ENCODE results near the gene SMYD4.

The SMYD4 gene

GRCh38 chr17:1843947-1844346 is 14.2 kb upstream of the SMYD4 start:
- no peak for DNase-seq (ENCODE audit: low read depth)
- TF ChIP-seq MYC (IDR thresholded peaks at IDR 0.05; ENCODE audit: low read depth, low read length) (no peak), MAX (IDR thresholded peaks at IDR 0.05; ENCODE audit: low read depth, low read length) (no peak), CTCF (IDR thresholded peaks at IDR 0.05; ENCODE audit: low read depth, low read length) (no peak), POLR2A (IDR thresholded peaks at IDR 0.05; ENCODE audit: extremely low read depth, insufficient read length) (no peak)
- no peak overlapping the region for H3K4me3 ChIP-seq (ENCODE audit: low read depth, low read length)

- DNase-seq (ENCODE audit: low read depth): no peak
- H3K4me3 ChIP-seq (ENCODE audit: low read depth, low read length): no peak overlapping the region
- TF ChIP-seq CTCF (IDR thresholded peaks at IDR 0.05; ENCODE audit: low read depth, low read length): no peak
- no peak for TF ChIP-seq MYC (IDR thresholded peaks at IDR 0.05; ENCODE audit: low read depth, low read length)
- no peak for TF ChIP-seq MAX (IDR thresholded peaks at IDR 0.05; ENCODE audit: low read depth, low read length)
- TF ChIP-seq POLR2A (IDR thresholded peaks at IDR 0.05; ENCODE audit: extremely low read depth, insufficient read length): no peak
Observed at GRCh38 chr17:1839516-1839915, 9.8 kb upstream of the SMYD4 start.

GRCh38 chr17:1834380-1835149 is 4.9 kb upstream of the SMYD4 start:
- DNase-seq (ENCODE audit: low read depth): no peak
- TF ChIP-seq CTCF (IDR thresholded peaks at IDR 0.05; ENCODE audit: low read depth, low read length) (no peak), MAX (IDR thresholded peaks at IDR 0.05; ENCODE audit: low read depth, low read length) (no peak), MYC (IDR thresholded peaks at IDR 0.05; ENCODE audit: low read depth, low read length) (no peak), POLR2A (IDR thresholded peaks at IDR 0.05; ENCODE audit: extremely low read depth, insufficient read length) (no peak)
- no peak overlapping the region for H3K4me3 ChIP-seq (ENCODE audit: low read depth, low read length)

GRCh38 chr17:1830288-1830687 is 586 bp upstream of the SMYD4 start:
- H3K4me3 ChIP-seq (ENCODE audit: low read depth, low read length): peak overlapping the region; percentile 90
- TF ChIP-seq MYC (IDR thresholded peaks at IDR 0.05; ENCODE audit: low read depth, low read length): no peak
- no peak for TF ChIP-seq CTCF (IDR thresholded peaks at IDR 0.05; ENCODE audit: low read depth, low read length)
- TF ChIP-seq MAX (IDR thresholded peaks at IDR 0.05; ENCODE audit: low read depth, low read length): no peak
- no peak for TF ChIP-seq POLR2A (IDR thresholded peaks at IDR 0.05; ENCODE audit: extremely low read depth, insufficient read length)
- peak; percentile 26 for DNase-seq (ENCODE audit: low read depth)

- peak overlapping the region; percentile 73 for H3K4me3 ChIP-seq (ENCODE audit: low read depth, low read length)
- TF ChIP-seq CTCF (IDR thresholded peaks at IDR 0.05; ENCODE audit: low read depth, low read length) (no peak), MAX (IDR thresholded peaks at IDR 0.05; ENCODE audit: low read depth, low read length) (no peak), MYC (IDR thresholded peaks at IDR 0.05; ENCODE audit: low read depth, low read length) (no peak), POLR2A (IDR thresholded peaks at IDR 0.05; ENCODE audit: extremely low read depth, insufficient read length) (no peak)
- DNase-seq (ENCODE audit: low read depth): no peak
Observed at GRCh38 chr17:1829216-1829591, 498 bp downstream of the SMYD4 start.

Data from NB4 (cell line).